Activated naive CD4-positive, alpha-beta T cell treated with anti-CD3 and anti-CD28 coated beads for 36 hours (primary cell): ENCODE measurements around the gene ONECUT2. TPM values are rescaled to one million over a fixed set of nuclear protein-coding genes. Genes with fewer than 3 reads are reported as not detected.

Experiments used
- CTCF ChIA-PET: fragments of 350-600 bp; sonication (Branson Sonifier 250); formaldehyde crosslinking; loops from one replicate; lab custom pipeline; 2021; ENCODE audit warnings: antibody characterized with exemption; lab: Charles Lee
- DNase-seq: peaks from one replicate; pipeline ENCODE4 v3.0.0-alpha.2; 2020
- H3K27ac Mint-ChIP-seq: one replicate; pipeline ENCODE4 v1.8.0; 2021; ENCODE audit warnings: mild to moderate bottlenecking, mixed read lengths
- H3K27me3 Mint-ChIP-seq: one replicate; pipeline ENCODE4 v1.8.0; 2021; ENCODE audit warnings: low read depth, mixed read lengths
- H3K36me3 Mint-ChIP-seq: one replicate; pipeline ENCODE4 v1.8.0; 2021; ENCODE audit warnings: low read depth, mixed read lengths
- H3K4me1 Mint-ChIP-seq: one replicate; pipeline ENCODE4 v1.8.0; 2021; ENCODE audit warnings: low read depth, mixed read lengths
- H3K4me3 Mint-ChIP-seq: one replicate; pipeline ENCODE4 v1.8.0; 2021; ENCODE audit warnings: mild to moderate bottlenecking, moderate library complexity, mixed read lengths
- H3K9me3 Mint-ChIP-seq: one replicate; pipeline ENCODE4 v1.8.0; 2021; ENCODE audit warnings: mixed read lengths
- intact Hi-C: fragments of 100-400 bp; cut with micrococcal nuclease; formaldehyde crosslinking; loops from one replicate; pipeline ENCODE4 v1.15.1; 2023
- total RNA-seq, 2 experiments: library from RNA; stranded (reverse); gene quantifications; one replicate each; pipeline ENCODE4 v1.2.3, GENCODE V29; 2021

ONECUT2 gene
- total RNA-seq, 2 experiments from 2014 or later, result not detected

- intact Hi-C loops, result no loop called here
- H3K27me3 Mint-ChIP-seq, result peaks cover 57% of the 10 kb centered on the region
- H3K4me1 Mint-ChIP-seq, result peaks cover 13% of the 10 kb centered on the region
- H3K4me3 Mint-ChIP-seq, result no peak overlapping the region
- DNase-seq, result no peak
- CTCF ChIA-PET, result no interaction called here
- H3K27ac Mint-ChIP-seq, result no peak overlapping the region
- peaks cover 12% of the 10 kb centered on the region for H3K9me3 Mint-ChIP-seq
- peaks cover 5% of the 10 kb centered on the region for H3K36me3 Mint-ChIP-seq
These were observed 10.1 kb upstream of the ONECUT2 start for GRCh38 chr18:57425096-57425495.

- Mint-ChIP-seq H3K36me3 (peaks cover 5% of the 10 kb centered on the region), H3K9me3 (peaks cover 11% of the 10 kb centered on the region), H3K4me3 (no peak overlapping the region), H3K27ac (no peak overlapping the region), H3K27me3 (peaks cover 58% of the 10 kb centered on the region), H3K4me1 (peaks cover 15% of the 10 kb centered on the region)
- intact Hi-C loops, result no loop called here
- CTCF ChIA-PET, result interaction anchor here (0.6 kb wide), 1 partner anchor 97 kb away, joined by 3 read pairs; no protein-coding TSS in a partner anchor
- DNase-seq, result no peak
These were observed 9.0 kb upstream of the ONECUT2 start for GRCh38 chr18:57426187-57426586.

- Mint-ChIP-seq H3K27me3 (peaks cover 65% of the 10 kb centered on the region), H3K27ac (no peak overlapping the region), H3K9me3 (peaks cover 10% of the 10 kb centered on the region), H3K4me1 (peaks cover 15% of the 10 kb centered on the region), H3K4me3 (no peak overlapping the region), H3K36me3 (peaks cover 5% of the 10 kb centered on the region)
- CTCF ChIA-PET, result no interaction called here
- intact Hi-C loops, result loop anchor here (2.0 kb wide), 1 partner anchor 73 kb away; no protein-coding TSS in a partner anchor
- DNase-seq, result no peak
These were observed 7.6 kb upstream of the ONECUT2 start for GRCh38 chr18:57427429-57428201.

GRCh38 chr18:57428221-57429150 is 6.7 kb upstream of the ONECUT2 start:
- intact Hi-C loops, result loop anchor here (1.0 to 2.0 kb wide), 2 partner anchors 10 to 74 kb away; no protein-coding TSS in a partner anchor
- Mint-ChIP-seq H3K9me3 (peaks cover 10% of the 10 kb centered on the region), H3K4me3 (no peak overlapping the region), H3K27me3 (peaks cover 69% of the 10 kb centered on the region), H3K36me3 (peaks cover 5% of the 10 kb centered on the region), H3K4me1 (peaks cover 15% of the 10 kb centered on the region), H3K27ac (no peak overlapping the region)
- DNase-seq, result no peak
- CTCF ChIA-PET, result interaction anchor here (2.6 kb wide), 1 partner anchor 11 kb away, joined by 11 read pairs; no protein-coding TSS in a partner anchor

- H3K36me3 Mint-ChIP-seq, result peaks cover 5% of the 10 kb centered on the region
- peak overlapping the region; percentile 8 for H3K27ac Mint-ChIP-seq
- CTCF ChIA-PET, result interaction anchor here (2.6 kb wide), 1 partner anchor 10 kb away, joined by 11 read pairs; no protein-coding TSS in a partner anchor
- peaks cover 10% of the 10 kb centered on the region for H3K9me3 Mint-ChIP-seq
- H3K4me1 Mint-ChIP-seq, result peaks cover 22% of the 10 kb centered on the region
- peaks cover 77% of the 10 kb centered on the region for H3K27me3 Mint-ChIP-seq
- intact Hi-C loops, result loop anchor here (1.0 to 5.0 kb wide), 3 partner anchors 9 to 1843 kb away; partner anchors contain the start of gene RAX
- DNase-seq, result peak; percentile 46
- H3K4me3 Mint-ChIP-seq, result no peak overlapping the region
These were observed 5.8 kb upstream of the ONECUT2 start for GRCh38 chr18:57429167-57430078.

GRCh38 chr18:57430079-57431001 is 4.8 kb upstream of the ONECUT2 start:
- DNase-seq, result no peak
- peaks cover 5% of the 10 kb centered on the region for H3K36me3 Mint-ChIP-seq
- CTCF ChIA-PET, result interaction anchor here (2.6 kb wide), 1 partner anchor 9 kb away, joined by 11 read pairs; no protein-coding TSS in a partner anchor
- no peak overlapping the region for H3K27ac Mint-ChIP-seq
- H3K27me3 Mint-ChIP-seq, result peaks cover 76% of the 10 kb centered on the region
- H3K4me1 Mint-ChIP-seq, result peaks cover 28% of the 10 kb centered on the region
- H3K4me3 Mint-ChIP-seq, result no peak overlapping the region
- H3K9me3 Mint-ChIP-seq, result peaks cover 6% of the 10 kb centered on the region
- intact Hi-C loops, result loop anchor here (5.0 kb wide), 1 partner anchor 1842 kb away; the partner anchor contains the start of gene RAX

- H3K4me3 Mint-ChIP-seq, result no peak overlapping the region
- H3K4me1 Mint-ChIP-seq, result peaks cover 29% of the 10 kb centered on the region
- H3K27ac Mint-ChIP-seq, result no peak overlapping the region
- intact Hi-C loops, result loop anchor here (5.0 kb wide), 1 partner anchor 1841 kb away; the partner anchor contains the start of gene RAX
- H3K9me3 Mint-ChIP-seq, result peaks cover 6% of the 10 kb centered on the region
- H3K36me3 Mint-ChIP-seq, result peaks cover 5% of the 10 kb centered on the region
- CTCF ChIA-PET, result no interaction called here
- peaks cover 74% of the 10 kb centered on the region for H3K27me3 Mint-ChIP-seq
- no peak for DNase-seq
These were observed 4.2 kb upstream of the ONECUT2 start for GRCh38 chr18:57431002-57431382.

- H3K36me3 Mint-ChIP-seq, result peaks cover 5% of the 10 kb centered on the region
- H3K4me3 Mint-ChIP-seq, result no peak overlapping the region
- H3K27me3 Mint-ChIP-seq, result peaks cover 76% of the 10 kb centered on the region
- intact Hi-C loops, result loop anchor here (5.0 kb wide), 1 partner anchor 1841 kb away; the partner anchor contains the start of gene RAX
- H3K9me3 Mint-ChIP-seq, result peaks cover 6% of the 10 kb centered on the region
- no peak for DNase-seq
- H3K27ac Mint-ChIP-seq, result no peak overlapping the region
- peaks cover 35% of the 10 kb centered on the region for H3K4me1 Mint-ChIP-seq
- CTCF ChIA-PET, result interaction anchor here (0.7 kb wide), 1 partner anchor 192 kb away, joined by 4 read pairs; no protein-coding TSS in a partner anchor
These were observed 3.6 kb upstream of the ONECUT2 start for GRCh38 chr18:57431467-57432080.

GRCh38 chr18:57432140-57432539 is 3.0 kb upstream of the ONECUT2 start:
- Mint-ChIP-seq H3K9me3 (peaks cover 3% of the 10 kb centered on the region), H3K4me1 (peaks cover 40% of the 10 kb centered on the region), H3K27ac (no peak overlapping the region), H3K36me3 (peaks cover 5% of the 10 kb centered on the region), H3K27me3 (peaks cover 78% of the 10 kb centered on the region), H3K4me3 (no peak overlapping the region)
- intact Hi-C loops, result loop anchor here (5.0 kb wide), 1 partner anchor 1840 kb away; the partner anchor contains the start of gene RAX
- DNase-seq, result no peak
- CTCF ChIA-PET, result no interaction called here

GRCh38 chr18:57432751-57433400 is 2.3 kb upstream of the ONECUT2 start:
- intact Hi-C loops, result loop anchor here (5.0 kb wide), 1 partner anchor 1839 kb away; the partner anchor contains the start of gene RAX
- no peak for DNase-seq
- H3K36me3 Mint-ChIP-seq, result peaks cover 5% of the 10 kb centered on the region

More at GRCh38 chr18:57432751-57433400, 2.3 kb upstream of the ONECUT2 start:
- Mint-ChIP-seq H3K4me3 (no peak overlapping the region), H3K9me3 (peaks cover 3% of the 10 kb centered on the region), H3K4me1 (peaks cover 45% of the 10 kb centered on the region), H3K27me3 (peaks cover 81% of the 10 kb centered on the region), H3K27ac (no peak overlapping the region)
- CTCF ChIA-PET, result interaction anchor here (0.6 kb wide), 1 partner anchor 427 kb away, joined by 3 read pairs; no protein-coding TSS in a partner anchor
